GM19467 (cell line): ENCODE data around the gene FAM217B.

Experiments used
- ATAC-seq: cut with Tn5 transposase; IDR thresholded peaks from one replicate; pipeline ENCODE4 v1.9.1; 2021; ENCODE audit warnings: mild to moderate bottlenecking, moderate library complexity; ENCODE audit not compliant: unreplicated experiment

FAM217B gene

DNA sequence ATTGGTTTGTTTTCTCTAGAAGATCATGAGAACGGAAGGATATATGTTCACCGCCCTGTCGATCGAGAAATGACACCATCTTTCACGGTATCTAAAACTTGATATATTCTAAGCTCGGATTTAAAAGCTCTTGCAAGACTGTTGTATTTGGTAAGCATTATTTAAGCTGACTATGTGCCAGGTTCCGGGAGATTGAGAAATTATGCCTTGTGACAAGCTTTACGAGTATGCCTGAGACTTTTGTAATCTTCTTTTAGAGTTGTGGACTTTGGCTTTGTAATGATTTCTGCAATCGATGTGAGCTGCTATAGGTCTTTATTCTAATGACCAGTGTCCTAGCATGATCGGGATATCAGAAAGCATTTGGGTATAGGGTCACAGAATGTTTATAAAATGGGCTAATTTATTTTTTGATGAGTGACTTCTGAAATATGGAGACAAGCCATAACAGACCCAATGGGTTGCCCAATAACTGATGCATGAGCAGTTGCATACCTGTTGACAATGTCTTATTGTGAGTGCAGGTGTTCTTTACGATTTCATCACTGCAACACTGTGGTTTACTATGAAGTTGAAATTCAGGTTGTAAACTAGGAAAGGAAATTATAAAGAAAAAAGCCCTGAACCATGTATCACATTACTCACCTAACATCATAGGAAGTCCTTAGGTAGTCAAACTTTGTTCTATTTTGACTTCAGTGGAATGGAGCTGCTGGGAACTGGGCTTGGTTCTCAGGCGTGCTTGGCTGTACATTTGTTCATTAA is 32.0 kb downstream of the FAM217B start:
- ATAC-seq: no peak

DNA sequence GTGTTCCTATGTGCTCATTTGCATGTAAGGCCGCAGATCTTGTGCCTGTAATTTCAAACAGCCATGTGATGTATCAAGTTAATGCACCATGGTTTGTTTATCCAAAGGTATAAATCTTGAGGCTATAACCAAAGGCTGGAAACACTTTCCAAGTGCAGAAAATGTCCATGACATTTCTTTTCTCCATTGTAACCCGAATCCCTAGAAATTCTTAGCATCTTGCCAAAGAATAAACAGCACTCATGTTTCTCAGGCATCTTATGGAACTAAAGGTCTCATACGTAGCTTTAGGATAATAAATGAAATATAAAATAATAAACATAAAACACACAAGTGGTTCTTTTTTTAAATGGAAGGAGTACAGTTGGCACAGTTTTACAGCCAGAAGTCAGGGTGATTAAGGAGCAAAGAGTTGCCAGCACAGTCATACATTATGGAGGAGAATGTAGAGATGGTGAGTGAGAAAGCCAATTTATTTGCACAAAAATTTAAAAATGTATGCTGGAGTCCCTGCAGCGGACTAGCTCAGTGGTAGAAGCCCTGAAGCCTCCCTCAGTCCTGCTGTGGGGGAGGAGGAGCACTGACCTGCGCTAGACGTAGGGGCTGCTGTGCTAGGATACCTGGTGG is 36.1 kb downstream of the FAM217B start:
- ATAC-seq: no peak

DNA sequence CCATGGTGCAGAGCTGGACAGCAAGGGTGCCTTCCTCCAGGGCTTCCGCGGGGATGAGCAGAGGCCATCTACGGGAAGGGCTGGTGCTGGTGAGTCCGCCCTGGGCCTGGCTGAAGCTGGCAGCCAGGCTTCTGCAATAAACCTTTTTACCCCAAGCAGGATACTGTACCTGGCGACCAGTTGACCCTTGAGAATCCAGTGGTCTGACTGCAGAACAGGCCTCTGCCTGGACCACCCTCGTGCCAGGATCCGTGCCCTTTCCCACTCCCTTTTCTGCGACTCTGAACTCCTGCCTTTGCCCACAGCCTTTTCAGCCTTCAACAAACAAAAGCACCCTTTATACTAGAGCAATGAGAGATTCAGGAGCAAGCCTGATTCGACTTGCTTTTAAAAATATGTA is 36.9 kb downstream of the FAM217B start:
- ATAC-seq: no peak

DNA sequence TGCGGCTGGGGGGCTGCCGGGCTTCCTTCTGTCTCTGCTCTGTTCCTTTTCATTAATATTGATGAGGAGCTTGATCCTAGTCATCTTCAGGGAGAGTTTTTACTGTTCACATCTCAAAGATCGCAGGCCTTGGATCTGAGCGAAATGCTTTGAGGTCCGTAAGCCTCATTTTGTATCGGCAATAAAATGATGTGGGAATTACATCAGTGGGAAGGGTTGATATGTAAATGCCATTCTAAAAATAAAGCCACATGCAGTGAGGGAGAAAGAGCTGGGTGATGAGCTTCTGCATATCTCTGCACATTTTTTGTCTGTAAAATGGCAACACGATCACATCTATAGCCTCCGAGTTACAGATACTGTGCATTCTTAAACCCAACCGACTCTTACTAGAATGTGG is 42.9 kb downstream of the FAM217B start:
- no peak for ATAC-seq

DNA sequence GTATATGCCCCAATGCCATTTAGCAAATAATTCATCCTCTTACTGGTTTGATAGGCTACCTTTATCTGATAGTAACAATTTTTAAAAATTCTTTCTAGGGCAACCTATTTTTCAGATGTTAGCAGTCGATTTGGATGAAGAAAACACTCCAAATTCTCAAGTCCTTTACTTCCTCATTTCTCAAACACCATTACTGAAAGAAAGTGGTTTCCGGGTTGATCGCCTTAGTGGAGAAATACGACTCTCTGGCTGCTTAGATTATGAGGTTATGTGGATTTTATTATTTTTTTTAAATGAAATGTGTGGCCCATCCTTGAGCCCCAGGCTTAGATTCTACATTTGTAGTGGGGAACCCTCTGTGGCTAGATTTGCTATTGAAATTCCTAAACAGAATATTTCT is 44.4 kb downstream of the FAM217B start:
- no peak for ATAC-seq

DNA sequence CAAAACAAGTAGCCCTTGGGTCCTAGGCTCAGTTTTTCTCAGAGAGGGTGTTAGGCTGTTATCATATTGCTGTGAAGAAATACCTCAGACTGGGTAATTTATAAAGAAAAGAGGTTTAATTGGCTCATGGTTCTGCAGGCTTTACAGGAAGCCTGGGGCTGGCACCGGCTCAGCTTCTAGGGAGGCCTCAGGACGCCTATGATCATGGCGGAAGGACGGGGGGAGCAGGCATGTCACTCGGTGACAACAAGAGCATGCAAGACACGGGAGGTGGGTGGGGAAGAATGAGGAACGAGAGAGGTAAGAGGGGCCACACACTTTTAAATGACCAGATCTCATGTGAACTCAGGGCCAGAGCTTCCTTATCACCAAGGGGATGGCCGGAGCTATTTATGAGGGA is 45.0 kb downstream of the FAM217B start:
- no peak for ATAC-seq

DNA sequence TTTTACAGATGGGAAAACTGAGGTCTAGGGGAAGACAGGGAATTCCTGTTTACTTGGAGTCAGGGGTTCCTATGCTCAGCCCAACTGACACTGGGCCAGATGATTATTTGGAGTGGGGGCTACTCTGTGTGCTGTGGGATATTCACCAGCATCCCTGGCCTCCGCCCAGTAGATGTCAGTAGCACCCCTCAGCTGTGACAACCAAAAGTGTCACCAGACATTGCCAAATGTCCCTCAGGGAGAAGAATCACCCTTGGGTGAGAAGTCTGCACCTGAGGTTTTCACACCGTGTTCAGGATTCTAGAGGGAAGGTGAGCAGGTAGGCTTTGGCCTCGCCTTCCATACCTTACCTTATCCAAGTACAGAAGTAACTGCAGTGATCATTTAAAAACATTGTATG is 45.7 kb downstream of the FAM217B start:
- no peak for ATAC-seq

DNA sequence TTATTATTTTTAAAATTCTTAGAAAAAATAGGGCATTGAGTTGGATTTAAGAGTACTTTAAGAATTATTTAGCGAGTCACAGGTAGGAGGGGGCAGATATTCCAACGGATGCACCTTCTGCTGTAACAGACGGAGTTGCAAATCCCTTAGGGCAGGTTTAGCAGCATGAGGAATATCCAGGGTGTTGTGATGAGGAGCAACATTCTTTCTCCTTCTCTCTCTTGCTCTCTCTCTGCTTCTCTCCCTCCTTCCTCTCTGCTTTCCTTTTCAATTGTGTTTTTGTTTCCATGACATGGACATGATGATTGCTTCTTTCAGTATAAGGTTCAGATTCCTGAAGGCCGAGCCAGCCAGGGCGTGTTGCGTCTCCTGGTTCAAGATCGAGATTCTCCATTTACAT is 46.9 kb downstream of the FAM217B start:
- ATAC-seq: no peak

DNA sequence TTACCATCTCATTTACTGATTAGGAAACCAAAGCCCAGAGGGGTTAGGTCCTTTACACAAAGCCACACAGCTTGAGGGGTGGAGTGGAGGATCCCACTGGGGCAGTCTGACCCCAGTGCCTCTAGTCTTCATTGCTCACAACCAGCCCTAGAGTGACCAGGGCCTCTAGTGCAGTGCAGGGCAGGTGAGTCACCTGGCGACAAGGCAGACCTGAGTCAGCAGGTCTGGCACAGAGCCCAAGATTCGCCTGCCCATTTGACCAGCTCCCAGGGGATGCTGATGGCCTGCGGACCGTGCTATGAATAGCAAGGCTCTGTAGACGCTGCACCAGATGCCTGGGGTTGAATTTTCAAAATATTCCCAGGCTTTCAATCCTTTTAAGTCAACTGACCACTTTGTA is 48.0 kb downstream of the FAM217B start:
- ATAC-seq: no peak

DNA sequence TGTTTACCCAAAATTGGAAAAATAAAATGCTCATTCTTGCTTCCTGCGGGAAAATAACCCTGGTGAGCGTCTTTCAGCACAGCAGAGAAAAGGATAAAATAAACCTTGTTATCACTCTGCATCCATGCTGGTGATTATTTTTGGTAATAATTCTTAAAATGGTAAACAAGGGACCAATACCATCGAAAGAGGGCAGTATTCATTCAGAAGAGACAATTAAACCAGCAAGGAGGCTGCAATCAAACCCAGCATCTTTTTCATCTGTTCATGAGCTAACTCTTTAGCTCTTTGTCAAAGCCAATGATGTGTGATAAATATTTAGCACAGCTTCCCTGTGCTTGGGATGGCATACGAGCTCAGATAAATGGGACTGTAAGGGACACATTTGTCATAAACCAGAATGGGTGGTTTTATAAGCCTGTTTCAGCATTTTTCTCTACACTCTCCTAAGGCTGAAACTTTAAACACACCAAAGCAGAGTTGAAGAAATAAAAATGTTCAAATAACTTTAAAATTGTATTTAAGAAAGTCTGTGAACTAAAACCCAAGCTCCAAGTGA is 52.4 kb downstream of the FAM217B start:
- no peak for ATAC-seq

DNA sequence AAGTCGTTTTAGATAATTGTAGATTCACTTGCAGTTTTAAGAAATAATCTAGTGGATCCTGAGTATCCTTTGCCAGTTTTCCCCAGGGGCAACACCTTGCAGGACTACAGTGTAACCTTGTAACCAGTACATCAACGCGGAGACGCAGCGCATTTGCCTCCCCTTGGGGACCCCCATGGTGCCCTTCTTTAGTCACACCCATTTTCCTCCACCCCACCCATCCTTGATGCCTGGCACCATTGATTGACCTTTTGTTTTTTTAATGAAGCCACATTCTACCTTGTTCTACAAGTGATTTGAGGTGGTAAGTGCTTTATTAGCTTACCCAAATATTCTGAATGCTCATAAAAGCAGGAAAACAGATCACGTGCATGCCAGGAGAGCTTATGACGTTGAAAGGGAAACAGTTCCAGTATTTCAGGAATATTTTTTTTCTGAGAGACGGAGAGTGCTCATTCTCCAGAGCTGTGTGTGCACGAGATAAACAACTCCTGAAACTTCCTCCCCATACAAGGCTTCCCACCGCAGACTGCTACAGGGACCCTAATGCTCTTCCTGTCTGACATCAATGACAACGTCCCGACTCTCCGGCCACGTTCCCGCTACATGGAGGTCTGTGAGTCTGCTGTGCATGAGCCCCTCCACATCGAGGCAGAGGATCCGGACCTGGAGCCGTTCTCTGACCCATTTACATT is 53.7 kb downstream of the FAM217B start:
- ATAC-seq: no peak

DNA sequence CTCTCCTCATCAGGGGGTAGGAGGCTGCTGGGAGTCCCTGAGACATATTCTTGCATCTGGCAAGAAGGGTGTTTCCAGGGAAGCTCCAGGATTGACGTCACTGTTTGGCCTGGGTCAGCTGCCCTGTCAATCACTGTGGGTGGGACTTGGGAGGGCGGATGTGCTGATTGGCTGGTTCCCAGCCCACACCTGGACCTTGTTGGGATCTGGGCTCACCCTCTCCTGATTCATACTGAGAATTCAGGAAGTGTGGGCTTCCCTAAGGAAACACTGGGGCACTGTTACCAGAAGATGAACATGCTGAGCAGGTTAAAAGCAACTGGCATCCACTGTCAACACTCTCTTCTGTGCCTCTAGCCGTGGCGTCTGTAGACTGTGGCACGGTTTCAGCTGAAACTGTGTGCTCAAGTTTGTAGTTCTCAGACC is 54.5 kb downstream of the FAM217B start:
- ATAC-seq: no peak

DNA sequence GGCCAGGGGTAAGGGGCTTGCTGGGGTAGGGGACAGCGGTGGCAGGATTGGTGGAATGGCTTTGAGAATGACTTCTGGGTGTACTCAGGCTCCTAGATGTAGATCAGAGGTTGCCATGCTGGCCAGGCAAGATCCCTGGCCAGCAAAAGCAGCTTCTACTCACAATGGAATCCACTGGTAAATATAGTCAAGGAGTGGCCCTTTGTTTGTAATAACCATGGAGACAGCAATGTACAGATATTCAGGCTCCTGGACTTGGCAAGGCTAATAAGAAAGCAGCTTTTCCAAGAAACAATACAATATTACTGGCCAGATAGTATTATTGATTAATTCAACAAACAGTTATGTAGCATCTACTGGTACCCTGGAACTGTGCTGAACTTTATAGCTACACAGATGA is 55.9 kb downstream of the FAM217B start:
- no peak for ATAC-seq

DNA sequence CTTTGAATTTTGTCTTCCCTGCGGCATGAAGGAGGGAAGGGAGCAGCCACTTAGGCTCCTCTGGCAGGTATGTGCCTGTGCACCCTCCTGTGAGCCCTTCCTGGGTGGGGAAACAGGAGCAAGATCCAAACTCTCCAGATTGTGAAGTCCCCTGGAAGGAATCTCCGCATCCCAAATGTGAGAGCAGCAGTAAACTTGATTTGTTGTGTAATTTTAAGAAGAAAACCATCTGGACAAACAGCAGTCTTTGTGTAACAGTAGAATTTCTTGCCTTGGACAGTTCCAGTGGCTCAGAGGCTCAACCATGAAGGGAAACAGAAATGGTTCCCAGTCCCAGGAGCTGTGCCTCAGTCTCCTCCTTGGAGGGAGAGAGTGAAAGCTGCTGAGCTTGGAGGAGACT is 57.7 kb downstream of the FAM217B start:
- ATAC-seq: no peak
